ENCODE results near the gene FHIT.

The FHIT gene

GRCh38 chr3:61146010-61146890 is 105.0 kb downstream of the FHIT start:
- no peak overlapping the region for H3K4me3 ChIP-seq (ENCODE audit: low read depth, low read length)
- TF ChIP-seq, protein P1, sequence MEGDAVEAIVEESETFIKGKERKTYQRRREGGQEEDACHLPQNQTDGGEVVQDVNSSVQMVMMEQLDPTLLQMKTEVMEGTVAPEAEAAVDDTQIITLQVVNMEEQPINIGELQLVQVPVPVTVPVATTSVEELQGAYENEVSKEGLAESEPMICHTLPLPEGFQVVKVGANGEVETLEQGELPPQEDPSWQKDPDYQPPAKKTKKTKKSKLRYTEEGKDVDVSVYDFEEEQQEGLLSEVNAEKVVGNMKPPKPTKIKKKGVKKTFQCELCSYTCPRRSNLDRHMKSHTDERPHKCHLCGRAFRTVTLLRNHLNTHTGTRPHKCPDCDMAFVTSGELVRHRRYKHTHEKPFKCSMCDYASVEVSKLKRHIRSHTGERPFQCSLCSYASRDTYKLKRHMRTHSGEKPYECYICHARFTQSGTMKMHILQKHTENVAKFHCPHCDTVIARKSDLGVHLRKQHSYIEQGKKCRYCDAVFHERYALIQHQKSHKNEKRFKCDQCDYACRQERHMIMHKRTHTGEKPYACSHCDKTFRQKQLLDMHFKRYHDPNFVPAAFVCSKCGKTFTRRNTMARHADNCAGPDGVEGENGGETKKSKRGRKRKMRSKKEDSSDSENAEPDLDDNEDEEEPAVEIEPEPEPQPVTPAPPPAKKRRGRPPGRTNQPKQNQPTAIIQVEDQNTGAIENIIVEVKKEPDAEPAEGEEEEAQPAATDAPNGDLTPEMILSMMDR (IDR thresholded peaks at IDR 0.05; ENCODE audit: low read depth, low read length), result no peak

- H3K4me3 ChIP-seq (ENCODE audit: low read depth, low read length), result no peak overlapping the region
These were observed 109.6 kb downstream of the FHIT start for GRCh38 chr3:61141697-61142096.

DNA sequence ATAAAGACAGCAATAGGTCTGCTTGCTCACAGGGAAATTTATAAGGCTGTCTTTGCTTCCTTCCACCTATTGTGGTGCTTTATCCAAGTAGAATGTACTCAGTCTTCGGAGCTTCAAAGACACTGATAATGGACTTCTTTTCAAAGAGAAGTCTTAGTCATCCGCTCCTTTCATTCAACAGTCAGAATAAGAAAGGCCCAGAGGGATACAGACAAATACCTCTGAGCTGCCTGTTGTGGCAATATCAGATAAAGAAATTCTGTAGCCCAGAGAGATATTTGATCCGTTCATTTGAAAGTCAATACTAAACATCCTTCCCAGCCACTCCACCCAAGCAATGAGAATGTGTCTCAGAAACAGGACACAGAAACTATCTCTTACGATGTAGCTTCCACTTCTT is 110.0 kb downstream of the FHIT start:
- H3K4me3 ChIP-seq (ENCODE audit: low read depth, low read length), result no peak overlapping the region
- TF ChIP-seq, protein P1 (IDR thresholded peaks at IDR 0.05; ENCODE audit: low read depth, low read length), result no peak

More at GRCh38 chr3:61141697-61142096, 109.6 kb downstream of the FHIT start:
- TF ChIP-seq, protein P1 (IDR thresholded peaks at IDR 0.05; ENCODE audit: low read depth, low read length), result no peak

GRCh38 chr3:61139686-61140085 is 111.6 kb downstream of the FHIT start:
- TF ChIP-seq, protein P1 (IDR thresholded peaks at IDR 0.05; ENCODE audit: low read depth, low read length), result no peak
- no peak overlapping the region for H3K4me3 ChIP-seq (ENCODE audit: low read depth, low read length)

GRCh38 chr3:61138401-61138800 is 112.9 kb downstream of the FHIT start:
- TF ChIP-seq, protein P1 (IDR thresholded peaks at IDR 0.05; ENCODE audit: low read depth, low read length), result no peak
- no peak overlapping the region for H3K4me3 ChIP-seq (ENCODE audit: low read depth, low read length)

GRCh38 chr3:61136191-61136590 is 115.1 kb downstream of the FHIT start:
- no peak overlapping the region for H3K4me3 ChIP-seq (ENCODE audit: low read depth, low read length)
- TF ChIP-seq, protein P1 (IDR thresholded peaks at IDR 0.05; ENCODE audit: low read depth, low read length), result no peak

GRCh38 chr3:61134532-61134931 is 116.7 kb downstream of the FHIT start:
- no peak overlapping the region for H3K4me3 ChIP-seq (ENCODE audit: low read depth, low read length)
- TF ChIP-seq, protein P1 (IDR thresholded peaks at IDR 0.05; ENCODE audit: low read depth, low read length), result no peak
